HCT116 (cell line): ENCODE measurements around the gene MND1. TPM values are rescaled to one million over a fixed set of nuclear protein-coding genes. Genes with fewer than 3 reads are reported as not detected.

Source experiments
- ATAC-seq: fragments of 200-7000 bp; cut with Tn5 transposase; 2 replicates; pipeline ENCODE4 v1.9.1; 2020; ENCODE audit warnings: mild to moderate bottlenecking, moderate library complexity
- BruUV-seq: library from RNA; stranded (reverse); fragments of 400-500 nt; replicated peaks from 2 replicates; lab custom pipeline; 2021; lab: Mats Ljungman, UMichigan
- CTCF ChIA-PET: fragments of 300-600 bp; sonication (Branson Sonifier 250); formaldehyde crosslinking; loops from one replicate; lab custom pipeline; 2021; ENCODE audit warnings: antibody characterized with exemption; lab: Charles Lee
- POLR2A ChIA-PET: fragments of 300-600, 350-600 bp; sonication (Branson Sonifier 250); formaldehyde crosslinking; loops from one replicate; lab custom pipeline; 2021; ENCODE audit warnings: antibody characterized with exemption; lab: Charles Lee
- RAD21 ChIA-PET, 2 experiments: fragments of 300-600 bp; sonication (Branson Sonifier 250); formaldehyde crosslinking; loops; one replicate each; lab custom pipeline; 2023; ENCODE audit warnings: low total read pairs in 2 of 2; ENCODE audit not compliant: uncharacterized antibody in 2 of 2, unreplicated experiment in 2 of 2, low non-redundant PET in 1 of 2; lab: Charles Lee
- DNase-seq: peaks from one replicate; pipeline ENCODE4 v3.0.0-alpha.2; 2010; ENCODE audit warnings: low read depth, low spot score
- H2AFZ ChIP-seq: fragments of 200-600 bp; shearing (Covaris generic), sonication (generic); 2 replicates; pipeline ENCODE4 v1.6.1; 2017; ENCODE audit warnings: low read depth, mixed run types, mixed read lengths, antibody characterized with exemption, low read length; ENCODE audit not compliant: poor library complexity, severe bottlenecking
- H3K27ac ChIP-seq: 2 replicates; pipeline ENCODE4 v1.5.1; 2012; ENCODE audit warnings: low read depth, low read length
- H3K27me3 ChIP-seq: fragments of 200-600 bp; sonication (generic); 2 replicates; pipeline ENCODE4 v1.6.1; 2016; ENCODE audit warnings: mixed run types, low read length, mixed read lengths; ENCODE audit not compliant: insufficient read depth
- H3K36me3 ChIP-seq, 2 experiments: fragments of 200-500 bp in 1 of 2; fragments of 200-600 bp in 1 of 2; sonication (Bioruptor generic) in 1 of 2; sonication (generic) in 1 of 2; 2 replicates each; pipeline versions ENCODE4 v1.5.1 to v1.6.1; 2014 to 2016; ENCODE audit warnings: low read length in 2 of 2, inconsistent platforms in 1 of 2, mixed read lengths in 1 of 2, mixed run types in 1 of 2; ENCODE audit not compliant: insufficient read depth in 2 of 2, control insufficient read depth in 1 of 2
- H3K4me1 ChIP-seq, 2 experiments: fragments of 200-600 bp in 1 of 2; sonication (generic) in 1 of 2; 2 replicates each; pipeline versions ENCODE4 v1.5.1 to v1.6.1; 2012 to 2017; ENCODE audit warnings: low read length in 2 of 2, inconsistent platforms in 1 of 2, mild to moderate bottlenecking in 1 of 2, mixed read lengths in 1 of 2, mixed run types in 1 of 2, moderate library complexity in 1 of 2; ENCODE audit not compliant: insufficient read depth in 2 of 2, control insufficient read depth in 1 of 2
- H3K4me2 ChIP-seq: fragments of 200-600 bp; sonication (generic); 2 replicates; pipeline ENCODE4 v1.6.1; 2017; ENCODE audit warnings: mixed run types, low read length, mixed read lengths
- H3K4me3 ChIP-seq, 2 experiments: fragments of 200-600 bp in 1 of 2; sonication (generic) in 1 of 2; replicated peaks in 1 of 2; 2 replicates each; pipeline ENCODE4 v1.5.1; 2011 to 2016; ENCODE audit warnings: low read length in 2 of 2, control low read depth in 1 of 2, low read depth in 1 of 2, mild to moderate bottlenecking in 1 of 2, mixed read lengths in 1 of 2, mixed run types in 1 of 2
- H3K79me2 ChIP-seq: fragments of 200-600 bp; sonication (generic); 2 replicates; pipeline ENCODE4 v1.6.1; 2017; ENCODE audit warnings: mild to moderate bottlenecking, mixed run types, low read length, moderate library complexity, mixed read lengths; ENCODE audit not compliant: insufficient read depth
- H3K9ac ChIP-seq: fragments of 200-600 bp; sonication (generic); 2 replicates; pipeline ENCODE4 v1.6.1; 2016; ENCODE audit warnings: low read length, mixed read lengths
- H3K9me2 ChIP-seq: fragments of 200-600 bp; sonication (generic), shearing (Covaris generic); 2 replicates; pipeline ENCODE4 v1.6.1; 2017; ENCODE audit warnings: mixed run types, mild to moderate bottlenecking, moderate library complexity; ENCODE audit not compliant: insufficient read depth
- H3K9me3 ChIP-seq, 2 experiments: fragments of 200-500 bp in 1 of 2; fragments of 200-600 bp in 1 of 2; sonication (Bioruptor generic) in 1 of 2; sonication (generic) in 1 of 2; 2 replicates each; pipeline ENCODE4 v1.6.1; 2014 to 2017; ENCODE audit warnings: low read length in 2 of 2, mixed read lengths in 2 of 2, inconsistent platforms in 1 of 2, low read depth in 1 of 2, mild to moderate bottlenecking in 1 of 2, mixed run types in 1 of 2, moderate library complexity in 1 of 2; ENCODE audit not compliant: control insufficient read depth in 1 of 2, insufficient read depth in 1 of 2
- H4K20me1 ChIP-seq: fragments of 200-600 bp; sonication (generic), shearing (Covaris generic); 2 replicates; pipeline ENCODE4 v1.6.1; 2017; ENCODE audit warnings: mixed run types, mild to moderate bottlenecking, moderate library complexity; ENCODE audit not compliant: insufficient read depth
- CEBPB ChIP-seq: IDR thresholded peaks from 2 replicates; pipeline ENCODE4 v1.6.1; 2012; ENCODE audit warnings: low read depth
- CTCF ChIP-seq, 3 experiments: fragments of 200-600 bp in 1 of 3; sonication (generic) in 1 of 3; IDR thresholded peaks in 2 of 3; conservative IDR thresholded peaks in 1 of 3; 2 replicates each; pipeline ENCODE4 v1.5.1; 2012 to 2017; ENCODE audit warnings: low read depth in 2 of 3, low read length in 2 of 3, antibody characterized with exemption in 1 of 3, borderline replicate concordance in 1 of 3, control low read depth in 1 of 3, mild to moderate bottlenecking in 1 of 3, mixed read lengths in 1 of 3, mixed run types in 1 of 3, moderate library complexity in 1 of 3; ENCODE audit not compliant: insufficient read depth in 1 of 3
- EZH2 ChIP-seq: fragments of 200-600 bp; sonication (generic); IDR thresholded peaks from 2 replicates; pipeline ENCODE4 v1.6.1; 2017; ENCODE audit warnings: antibody characterized with exemption, mixed run types
- RAD21 ChIP-seq: IDR thresholded peaks from 2 replicates; pipeline ENCODE4 v1.6.1; 2012; ENCODE audit warnings: low read depth, mild to moderate bottlenecking
- REST ChIP-seq: IDR thresholded peaks from 2 replicates; pipeline ENCODE4 v1.6.1; 2012; ENCODE audit warnings: low read depth
- ZBTB33 ChIP-seq: IDR thresholded peaks from 2 replicates; pipeline ENCODE4 v1.6.1; 2011; ENCODE audit warnings: mild to moderate bottlenecking, low read length, moderate library complexity; ENCODE audit not compliant: insufficient replicate concordance; ENCODE audit errors: extremely low read depth
- ZNF274 ChIP-seq: fragments of 200-500 bp; sonication (Bioruptor generic); IDR thresholded peaks from 2 replicates; pipeline ENCODE4 v1.6.1; 2014; ENCODE audit warnings: mild to moderate bottlenecking, low read depth, low read length, inconsistent platforms
- intact Hi-C: fragments of 100-400 bp; cut with micrococcal nuclease; formaldehyde crosslinking; loops from 2 replicates; pipeline ENCODE4 v1.10.0; 2022
- total RNA-seq: library from RNA; stranded (reverse); gene quantifications from one replicate; pipeline ENCODE4 v1.2.1, GENCODE V29; 2021; ENCODE audit not compliant: unreplicated experiment

MND1 gene
- total RNA-seq, 1 experiment from 2014 or later = 29.9 TPM

GRCh38 chr4:153347117-153347516, 2.6 kb downstream of the MND1 start:
- Histone ChIP-seq H3K4me3 (no peak overlapping the region), H3K4me2 (no peak overlapping the region), H3K36me3 (peaks cover 0 to 21% of the 10 kb centered on the region in 2 experiments; a peak in 2 of 4 replicates), H3K9ac (no peak overlapping the region), H3K4me1 (peaks cover 9 to 27% of the 10 kb centered on the region in 2 experiments), H4K20me1 (no peaks in the 10 kb centered on the region; the same call in 1 of the 2 replicates), H3K9me2 (no peaks in the 10 kb centered on the region), H2AFZ (no peak overlapping the region), H3K9me3 (no peaks in the 10 kb centered on the region), H3K79me2 (peaks cover 73% of the 10 kb centered on the region), H3K27ac (no peak overlapping the region), H3K27me3 (no peaks in the 10 kb centered on the region)
- BruUV-seq = no TSS peak
- DNase-seq (no peak), ATAC-seq (no peak)
- ChIA-PET RAD21 (no interaction called here), POLR2A (no interaction called here), CTCF (interaction anchor here (1.0 to 2.2 kb wide), 3 partner anchors 204 to 302 kb away, joined by 3 to 7 read pairs (median 7); no protein-coding TSS in a partner anchor)
- TF ChIP-seq RAD21 = no peak
- TF ChIP-seq EZH2 = no peak
- TF ChIP-seq CEBPB = no peak
- no peak for TF ChIP-seq ZNF274
- TF ChIP-seq ZBTB33 = no peak
- no peak for TF ChIP-seq CTCF (IDR thresholded peaks at IDR 0.05 in 2 of 3, conservative IDR thresholded peaks at IDR 0.05 in 1 of 3; ENCODE audit: borderline replicate concordance in 1 of 3, insufficient read depth in 1 of 3, low read depth in 2 of 3, low read length in 2 of 3)
- TF ChIP-seq REST = no peak
- intact Hi-C loops = loop anchor here (5.0 to 10.0 kb wide), 2 partner anchors 85 to 408 kb away; no protein-coding TSS in a partner anchor
